ENCODE results near the gene AGPAT1. TPM values are rescaled to one million over a fixed set of nuclear protein-coding genes. Genes with fewer than 3 reads are reported as not detected.

Gene AGPAT1
- total RNA-seq, 1 donor from 2014 or later, result 8.4 TPM

DNA sequence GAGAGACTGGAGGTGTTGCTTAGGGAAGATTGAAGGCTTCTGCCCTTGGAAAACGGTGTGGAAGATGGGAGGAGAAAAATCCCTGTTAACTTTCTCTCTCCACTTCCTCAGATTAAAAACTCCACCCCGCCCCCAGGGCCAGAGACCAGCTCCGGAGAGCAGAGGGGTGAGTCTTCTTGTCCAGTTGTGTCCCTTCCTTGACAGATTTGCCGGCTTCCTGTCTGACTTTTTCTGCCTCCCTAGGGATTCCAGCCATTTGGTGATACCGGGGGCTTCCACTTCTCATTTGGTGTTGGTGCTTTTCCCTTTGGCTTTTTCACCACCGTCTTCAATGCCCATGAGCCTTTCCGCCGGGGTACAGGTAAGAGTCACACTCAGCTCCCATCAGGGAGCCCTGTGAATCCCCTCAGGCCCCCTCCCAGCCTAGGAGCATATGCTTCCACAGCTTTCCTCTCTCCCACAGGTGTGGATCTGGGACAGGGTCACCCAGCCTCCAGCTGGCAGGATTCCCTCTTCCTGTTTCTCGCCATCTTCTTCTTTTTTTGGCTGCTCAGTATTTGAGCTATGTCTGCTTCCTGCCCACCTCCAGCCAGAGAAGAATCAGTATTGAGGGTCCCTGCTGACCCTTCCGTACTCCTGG is 4.0 kb upstream of the AGPAT1 start:
- Histone ChIP-seq H3K36me3 (ENCODE audit: control insufficient read depth in 3 of 3, insufficient read depth in 3 of 3, low read length in 3 of 3) (peaks cover 25 to 30% (median 27%) of the 10 kb centered on the region in 3 donors), H3K27me3 (ENCODE audit: control insufficient read depth in 3 of 3, insufficient read depth in 3 of 3, low read length in 3 of 3) (no peaks in the 10 kb centered on the region), H3K4me1 (ENCODE audit: control insufficient read depth in 3 of 3, insufficient read depth in 3 of 3, low read length in 3 of 3) (peaks cover 57 to 65% (median 58%) of the 10 kb centered on the region in 3 donors), H3K9ac (ENCODE audit: low read depth in 1 of 3, low read length in 3 of 3) (peak overlapping the region in 1 of 3 donors; percentile 80), H3K27ac (ENCODE audit: low read depth, low read length) (peak overlapping the region; percentile 4), H3K9me3 (ENCODE audit: control insufficient read depth in 3 of 3, low read length in 3 of 3) (no peaks in the 10 kb centered on the region), H3K4me3 (ENCODE audit: low read length in 3 of 3) (no peak overlapping the region)

DNA sequence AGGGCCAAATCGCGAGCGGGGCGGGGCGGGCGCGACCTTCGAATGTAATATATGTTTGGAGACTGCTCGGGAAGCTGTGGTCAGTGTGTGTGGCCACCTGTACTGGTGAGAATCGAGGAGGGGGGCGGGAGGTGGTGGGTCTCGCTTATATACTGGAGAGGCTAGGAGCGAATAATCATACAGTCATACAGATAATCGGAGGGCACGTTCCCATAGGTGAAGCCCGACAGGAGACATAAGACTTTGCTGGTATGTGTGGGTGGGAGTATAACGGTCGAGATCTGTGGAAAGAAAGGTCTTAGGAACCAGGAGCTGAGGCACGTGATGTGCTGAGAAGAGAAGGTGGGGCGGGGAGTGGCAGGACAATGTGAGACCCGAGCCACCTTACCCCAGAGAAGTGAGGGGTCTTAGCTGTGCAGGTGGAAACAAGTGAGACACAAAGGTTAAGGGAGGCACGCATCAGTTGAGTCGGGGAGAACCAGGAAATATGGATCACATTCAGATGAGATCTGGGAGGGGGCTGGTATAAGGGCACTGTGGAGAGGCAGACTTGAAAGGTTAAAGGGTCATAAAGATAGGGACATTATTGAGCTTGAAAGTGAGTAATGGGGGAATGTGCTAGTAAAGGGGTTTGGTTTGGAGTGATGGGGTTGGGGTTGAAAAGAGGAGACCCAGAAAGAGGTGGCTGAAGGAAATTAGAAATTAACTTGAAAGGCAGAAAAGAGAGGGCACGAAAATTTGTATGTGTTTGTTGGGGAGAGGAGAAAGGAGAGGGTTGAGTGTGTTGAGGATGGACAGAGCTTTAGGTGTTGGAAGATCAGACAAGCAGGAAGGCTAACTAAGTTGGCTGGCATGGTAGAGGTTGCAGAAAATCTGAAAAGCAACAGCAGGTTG is 2.9 kb upstream of the AGPAT1 start:
- H3K4me1 ChIP-seq (ENCODE audit: control insufficient read depth in 3 of 3, insufficient read depth in 3 of 3, low read length in 3 of 3), result peaks cover 55 to 69% (median 62%) of the 10 kb centered on the region in 3 donors
- peak overlapping the region; percentile 80 to 95 (median 95) for H3K9ac ChIP-seq (ENCODE audit: low read depth in 1 of 3, low read length in 3 of 3)

DNA sequence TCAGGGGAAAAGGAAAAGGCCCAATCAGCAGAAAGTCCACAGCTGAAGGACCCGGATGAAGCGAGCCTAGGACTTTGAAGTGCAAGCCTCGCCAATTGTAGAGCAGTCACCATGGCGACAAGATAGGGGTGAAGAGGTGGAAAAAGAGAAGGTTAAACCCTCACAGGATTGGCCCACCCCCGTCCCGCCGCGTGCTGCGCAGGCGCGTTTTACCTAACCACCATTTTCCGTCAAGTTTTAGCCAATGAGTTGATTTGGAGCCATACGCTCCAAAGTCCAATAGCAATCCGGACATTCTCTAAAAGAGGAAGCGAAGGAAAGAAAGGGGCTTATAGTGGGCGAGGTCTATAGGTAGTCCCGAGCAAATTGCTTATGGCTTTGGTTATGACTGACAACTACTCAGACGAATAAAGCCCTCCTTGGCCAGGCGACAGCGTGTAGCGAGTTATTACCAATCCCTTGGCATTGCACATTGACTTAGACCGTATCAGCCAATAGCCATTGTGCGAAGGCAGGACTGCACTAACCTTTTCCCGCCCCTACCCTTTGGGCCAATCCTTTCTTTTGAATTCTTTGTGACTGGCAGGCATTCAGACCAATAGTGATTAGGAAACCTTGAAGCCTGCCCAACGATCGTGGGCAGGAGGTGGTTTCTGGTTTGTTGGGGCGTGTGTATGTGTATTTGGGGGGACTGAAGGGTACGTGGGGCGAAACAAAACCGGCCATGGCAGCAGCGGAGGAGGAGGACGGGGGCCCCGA is 2.1 kb upstream of the AGPAT1 start, which contains the start of gene RNF5:
TSS of gene RNF5 (plus strand) at position 618 of the 759 bp plus-strand sequence. CDS start at position 725, 107 bp downstream.
- peak within 1 kb of the TSS; percentile 96 for H3K27ac ChIP-seq (ENCODE audit: low read depth, low read length)
- H3K4me1 ChIP-seq (ENCODE audit: control insufficient read depth in 3 of 3, insufficient read depth in 3 of 3, low read length in 3 of 3), result peaks cover 47 to 73% (median 59%) of the 10 kb centered on the region in 3 donors
- peak within 1 kb of the TSS; percentile 80 to 95 (median 95) for H3K9ac ChIP-seq (ENCODE audit: low read depth in 1 of 3, low read length in 3 of 3)
- H3K27me3 ChIP-seq (ENCODE audit: control insufficient read depth in 3 of 3, insufficient read depth in 3 of 3, low read length in 3 of 3), result no peaks in the 10 kb centered on the region
- no peaks in the 10 kb centered on the region for H3K9me3 ChIP-seq (ENCODE audit: control insufficient read depth in 3 of 3, low read length in 3 of 3)
- H3K36me3 ChIP-seq (ENCODE audit: control insufficient read depth in 3 of 3, insufficient read depth in 3 of 3, low read length in 3 of 3), result peaks cover 22 to 25% (median 23%) of the 10 kb centered on the region in 3 donors
- peak within 1 kb of the TSS; percentile 76 to 99 (median 94) for H3K4me3 ChIP-seq (ENCODE audit: low read length in 3 of 3)

More for the DNA sequence above, 2.9 kb upstream of the AGPAT1 start:
- Histone ChIP-seq H3K36me3 (ENCODE audit: control insufficient read depth in 3 of 3, insufficient read depth in 3 of 3, low read length in 3 of 3) (peaks cover 25 to 27% (median 26%) of the 10 kb centered on the region in 3 donors), H3K27ac (ENCODE audit: low read depth, low read length) (peak overlapping the region; percentile 96), H3K27me3 (ENCODE audit: control insufficient read depth in 3 of 3, insufficient read depth in 3 of 3, low read length in 3 of 3) (no peaks in the 10 kb centered on the region), H3K4me3 (ENCODE audit: low read length in 3 of 3) (peak overlapping the region; percentile 76 to 99 (median 94)), H3K9me3 (ENCODE audit: control insufficient read depth in 3 of 3, low read length in 3 of 3) (no peaks in the 10 kb centered on the region)

DNA sequence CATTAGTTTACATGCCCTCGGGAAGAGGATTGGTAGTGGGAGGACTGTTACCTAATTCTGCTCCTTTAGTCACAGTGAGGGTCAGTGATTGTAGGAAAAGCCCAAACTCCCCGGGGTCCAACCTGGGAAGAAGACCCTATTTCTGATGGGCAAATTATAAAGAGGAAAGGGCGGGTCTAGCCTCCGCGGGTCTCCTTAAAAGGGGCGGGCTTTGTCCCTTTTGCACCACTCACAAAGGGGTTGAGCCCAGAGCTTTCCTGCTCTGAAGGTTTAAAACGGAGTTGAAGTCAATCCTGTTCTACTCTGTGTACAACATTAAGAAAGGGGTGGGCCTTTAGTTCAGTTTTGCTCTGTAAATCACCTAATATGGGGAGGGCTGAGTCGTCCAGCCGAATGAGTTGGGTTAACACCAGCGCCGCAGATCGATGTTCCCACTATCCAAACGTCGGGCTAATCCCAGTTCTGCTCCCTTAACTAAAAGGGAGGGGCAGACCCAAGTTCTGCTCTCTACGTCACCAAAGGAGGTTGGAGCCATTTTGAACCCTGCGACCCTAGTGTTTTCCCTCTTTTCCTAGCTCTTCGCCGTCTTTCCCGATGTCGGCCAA is 1.4 kb upstream of the AGPAT1 start:
- peak overlapping the region; percentile 76 to 99 (median 94) for H3K4me3 ChIP-seq (ENCODE audit: low read length in 3 of 3)

DNA sequence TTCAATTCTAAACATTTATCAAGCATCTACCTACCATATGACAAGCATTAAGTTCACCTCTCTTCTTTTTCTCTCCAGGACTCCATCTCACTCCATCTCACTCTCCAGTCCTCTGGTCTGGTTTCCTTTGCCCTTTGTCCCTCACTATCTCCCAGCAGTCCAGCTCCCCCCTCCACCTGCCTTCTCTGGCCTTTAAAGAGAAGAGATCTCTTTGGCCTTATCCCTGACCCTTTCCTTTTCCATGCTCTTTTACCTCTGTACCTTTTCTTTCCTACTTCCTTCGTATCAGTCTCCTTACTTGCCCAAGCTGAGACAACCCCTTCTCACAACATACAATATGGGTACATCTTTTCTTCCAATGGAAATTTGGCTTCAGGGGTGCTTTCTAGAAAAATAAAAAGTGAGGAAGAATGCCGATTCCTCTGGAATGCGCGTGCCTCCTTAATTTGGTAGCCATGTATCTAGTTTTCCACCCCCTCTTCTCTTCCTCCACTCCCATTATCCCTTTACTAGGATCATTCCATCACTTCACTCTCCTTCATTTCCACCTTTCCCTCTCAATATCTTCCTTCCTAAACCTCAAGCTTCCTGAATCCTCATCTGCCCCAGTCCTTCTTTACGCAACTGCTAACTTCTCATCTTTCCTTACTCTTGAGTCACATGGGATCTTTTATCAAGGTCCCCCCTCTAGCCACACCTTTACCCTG is 745 bp upstream of the AGPAT1 start:
- Histone ChIP-seq H3K36me3 (ENCODE audit: control insufficient read depth in 3 of 3, insufficient read depth in 3 of 3, low read length in 3 of 3) (peaks cover 15 to 18% (median 17%) of the 10 kb centered on the region in 3 donors), H3K27ac (ENCODE audit: low read depth, low read length) (peak overlapping the region; percentile 96), H3K27me3 (ENCODE audit: control insufficient read depth in 3 of 3, insufficient read depth in 3 of 3, low read length in 3 of 3) (no peaks in the 10 kb centered on the region), H3K9me3 (ENCODE audit: control insufficient read depth in 3 of 3, low read length in 3 of 3) (no peaks in the 10 kb centered on the region), H3K9ac (ENCODE audit: low read depth in 1 of 3, low read length in 3 of 3) (peak overlapping the region; percentile 80 to 95 (median 80)), H3K4me3 (ENCODE audit: low read length in 3 of 3) (peak overlapping the region; percentile 76 to 99 (median 94)), H3K4me1 (ENCODE audit: control insufficient read depth in 3 of 3, insufficient read depth in 3 of 3, low read length in 3 of 3) (peaks cover 37 to 63% (median 46%) of the 10 kb centered on the region in 3 donors)

More for the DNA sequence above, 1.4 kb upstream of the AGPAT1 start:
- peak overlapping the region; percentile 80 to 95 (median 80) for H3K9ac ChIP-seq (ENCODE audit: low read depth in 1 of 3, low read length in 3 of 3)
- peak overlapping the region; percentile 96 for H3K27ac ChIP-seq (ENCODE audit: low read depth, low read length)
- no peaks in the 10 kb centered on the region for H3K27me3 ChIP-seq (ENCODE audit: control insufficient read depth in 3 of 3, insufficient read depth in 3 of 3, low read length in 3 of 3)
- H3K9me3 ChIP-seq (ENCODE audit: control insufficient read depth in 3 of 3, low read length in 3 of 3), result no peaks in the 10 kb centered on the region
- H3K36me3 ChIP-seq (ENCODE audit: control insufficient read depth in 3 of 3, insufficient read depth in 3 of 3, low read length in 3 of 3), result peaks cover 18 to 22% (median 19%) of the 10 kb centered on the region in 3 donors
- H3K4me1 ChIP-seq (ENCODE audit: control insufficient read depth in 3 of 3, insufficient read depth in 3 of 3, low read length in 3 of 3), result peaks cover 41 to 68% (median 52%) of the 10 kb centered on the region in 3 donors

GRCh38 chr6:32175322-32175710 is 568 bp downstream of the AGPAT1 start:
- Histone ChIP-seq H3K9ac (ENCODE audit: low read depth in 1 of 3, low read length in 3 of 3) (peak overlapping the region; percentile 97 to 98 (median 97)), H3K9me3 (ENCODE audit: control insufficient read depth in 3 of 3, low read length in 3 of 3) (no peaks in the 10 kb centered on the region), H3K4me3 (ENCODE audit: low read length in 3 of 3) (peak overlapping the region; percentile 76 to 99 (median 89)), H3K27ac (ENCODE audit: low read depth, low read length) (peak overlapping the region; percentile 96), H3K4me1 (ENCODE audit: control insufficient read depth in 3 of 3, insufficient read depth in 3 of 3, low read length in 3 of 3) (peaks cover 37 to 58% (median 42%) of the 10 kb centered on the region in 3 donors), H3K36me3 (ENCODE audit: control insufficient read depth in 3 of 3, insufficient read depth in 3 of 3, low read length in 3 of 3) (peaks cover 12 to 19% (median 18%) of the 10 kb centered on the region in 3 donors), H3K27me3 (ENCODE audit: control insufficient read depth in 3 of 3, insufficient read depth in 3 of 3, low read length in 3 of 3) (no peaks in the 10 kb centered on the region)

GRCh38 chr6:32174416-32174815 is 1.5 kb downstream of the AGPAT1 start:
- no peaks in the 10 kb centered on the region for H3K9me3 ChIP-seq (ENCODE audit: control insufficient read depth in 3 of 3, low read length in 3 of 3)
- H3K4me3 ChIP-seq (ENCODE audit: low read length in 3 of 3), result no peak overlapping the region
- peaks cover 16 to 19% (median 18%) of the 10 kb centered on the region in 3 donors for H3K36me3 ChIP-seq (ENCODE audit: control insufficient read depth in 3 of 3, insufficient read depth in 3 of 3, low read length in 3 of 3)
- no peaks in the 10 kb centered on the region for H3K27me3 ChIP-seq (ENCODE audit: control insufficient read depth in 3 of 3, insufficient read depth in 3 of 3, low read length in 3 of 3)
- no peak overlapping the region for H3K9ac ChIP-seq (ENCODE audit: low read depth in 1 of 3, low read length in 3 of 3)
- H3K4me1 ChIP-seq (ENCODE audit: control insufficient read depth in 3 of 3, insufficient read depth in 3 of 3, low read length in 3 of 3), result peaks cover 34 to 50% (median 35%) of the 10 kb centered on the region in 3 donors
- no peak overlapping the region for H3K27ac ChIP-seq (ENCODE audit: low read depth, low read length)

DNA sequence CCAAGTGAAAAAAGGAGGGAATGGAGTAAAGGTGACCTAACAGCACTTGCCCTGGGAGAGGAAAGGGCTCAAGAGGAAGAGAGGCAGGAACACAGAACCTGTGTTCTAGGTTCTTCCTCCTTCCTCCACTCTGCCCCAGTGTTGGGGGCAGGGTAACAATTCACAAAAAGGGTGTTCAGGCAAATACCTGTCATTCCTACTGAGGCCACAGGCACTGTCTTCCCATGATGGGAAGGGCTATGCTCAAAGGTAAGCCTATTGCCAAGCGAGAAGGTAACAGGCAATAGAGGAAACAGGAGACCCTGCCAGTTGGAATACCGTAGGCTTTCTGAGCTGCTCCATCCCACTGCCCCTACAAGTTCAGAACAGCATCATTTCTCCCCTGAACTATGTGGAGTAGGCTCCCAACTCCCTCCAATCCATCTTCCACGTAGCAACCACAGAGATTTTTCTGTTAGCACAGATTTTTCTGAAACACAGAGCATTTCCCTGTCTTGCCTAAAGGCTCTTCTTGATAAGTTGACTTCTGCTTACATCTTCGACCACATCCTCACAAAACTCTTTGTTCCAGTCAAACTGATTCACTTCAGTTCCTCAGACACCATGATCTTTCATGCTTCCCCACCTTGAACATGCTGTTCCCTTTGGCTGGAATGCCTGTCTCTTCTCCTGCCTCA is 2.7 kb downstream of the AGPAT1 start:
- peaks cover 23 to 30% (median 29%) of the 10 kb centered on the region in 3 donors for H3K36me3 ChIP-seq (ENCODE audit: control insufficient read depth in 3 of 3, insufficient read depth in 3 of 3, low read length in 3 of 3)
- no peaks in the 10 kb centered on the region for H3K9me3 ChIP-seq (ENCODE audit: control insufficient read depth in 3 of 3, low read length in 3 of 3)
- no peak overlapping the region for H3K9ac ChIP-seq (ENCODE audit: low read depth in 1 of 3, low read length in 3 of 3)
- H3K27me3 ChIP-seq (ENCODE audit: control insufficient read depth in 3 of 3, insufficient read depth in 3 of 3, low read length in 3 of 3), result no peaks in the 10 kb centered on the region
- H3K4me1 ChIP-seq (ENCODE audit: control insufficient read depth in 3 of 3, insufficient read depth in 3 of 3, low read length in 3 of 3), result peaks cover 26 to 42% (median 27%) of the 10 kb centered on the region in 3 donors
- no peak overlapping the region for H3K4me3 ChIP-seq (ENCODE audit: low read length in 3 of 3)
- H3K27ac ChIP-seq (ENCODE audit: low read depth, low read length), result no peak overlapping the region
